Stimulated activated CD4-positive, alpha-beta T cell treated with anti-CD3 and anti-CD28 coated beads, Interleukin-2, amount 100 ng/mL, for 48 hours (primary cell): Measurements from ENCODE around the gene MED6.

Experiments
- DNase-seq, 2 donors: peaks; one replicate each; pipeline ENCODE4 v3.0.0-alpha.2; 2020

Gene MED6

GRCh38 chr14:70597731-70598130 lies 2.7 kb downstream of the MED6 start:
- no peak for DNase-seq

GRCh38 chr14:70595443-70596185 lies 4.8 kb downstream of the MED6 start:
- DNase-seq = no peak

GRCh38 chr14:70594461-70594860 lies 6.0 kb downstream of the MED6 start:
- no peak for DNase-seq

GRCh38 chr14:70585231-70585630 lies 15.2 kb downstream of the MED6 start:
- DNase-seq = peak in 1 of 2 donors; percentile 17

- DNase-seq = no peak
These were observed 23.6 kb downstream of the MED6 start for GRCh38 chr14:70576891-70577290.

- DNase-seq = no peak
These were observed 27.4 kb downstream of the MED6 start for GRCh38 chr14:70573050-70573449.

- no peak for DNase-seq
These were observed 29.3 kb downstream of the MED6 start for GRCh38 chr14:70571139-70571538.

- no peak for DNase-seq
These were observed 32.7 kb downstream of the MED6 start for GRCh38 chr14:70567791-70568190.

- no peak for DNase-seq
These were observed 36.6 kb downstream of the MED6 start for GRCh38 chr14:70563869-70564268.

GRCh38 chr14:70563417-70563816 lies 37.0 kb downstream of the MED6 start:
- DNase-seq = no peak

GRCh38 chr14:70558356-70558755 lies 42.1 kb downstream of the MED6 start:
- DNase-seq = no peak

GRCh38 chr14:70555890-70556289 lies 44.6 kb downstream of the MED6 start:
- no peak for DNase-seq

GRCh38 chr14:70538087-70538486 lies 62.4 kb downstream of the MED6 start:
- no peak for DNase-seq

- DNase-seq = no peak
These were observed 63.6 kb downstream of the MED6 start for GRCh38 chr14:70536830-70537229.

- no peak for DNase-seq
These were observed 65.6 kb downstream of the MED6 start, which contains the start of gene ADAM20 for GRCh38 chr14:70534904-70535303. Gene ADAM20 (minus strand): TSS chr14:70535004. CDS start chr14:70524757, 10,247 bp downstream.
